Activated T-cell treated with anti-CD3 and anti-CD28 coated beads, Interleukin-2, amount 50 U/mL, for 48 hours (primary cell): ENCODE results near the gene FAM193A.
"Not testable (repeated sequence)": the region's sequence is repeated elsewhere in the genome, so short reads cannot be mapped to it uniquely, and the experiment has no call there.

Experiments
- DNase-seq, 2 experiments: peaks; one replicate each; pipeline ENCODE4 v3.0.0-alpha.2; 2020

Gene FAM193A

GRCh38 chr4:2731907-2732317, 195.5 kb downstream of the FAM193A start:
- DNase-seq = no peak

GRCh38 chr4:2732526-2732925, 196.1 kb downstream of the FAM193A start:
- no peak for DNase-seq

GRCh38 chr4:2733001-2733843, 196.8 kb downstream of the FAM193A start:
- no peak for DNase-seq

GRCh38 chr4:2733844-2734574, 197.6 kb downstream of the FAM193A start:
- no peak for DNase-seq

- no peak for DNase-seq
Observed at GRCh38 chr4:2734612-2735011, 198.2 kb downstream of the FAM193A start.

- DNase-seq = no peak
Observed at GRCh38 chr4:2735869-2736268, 199.4 kb downstream of the FAM193A start.

- DNase-seq = not testable (repeated sequence)
Observed at GRCh38 chr4:2738296-2738695, 201.8 kb downstream of the FAM193A start.

GRCh38 chr4:2741626-2742025, 205.2 kb downstream of the FAM193A start:
- DNase-seq = no peak

- no peak for DNase-seq
Observed at GRCh38 chr4:2742081-2742822, 205.8 kb downstream of the FAM193A start.

GRCh38 chr4:2742823-2743517, 206.5 kb downstream of the FAM193A start:
- no peak for DNase-seq

GRCh38 chr4:2743518-2744445, 207.3 kb downstream of the FAM193A start:
- DNase-seq = no peak

GRCh38 chr4:2744576-2745270, 208.3 kb downstream of the FAM193A start:
- no peak for DNase-seq

- no peak for DNase-seq
Observed at GRCh38 chr4:2745516-2745915, 209.1 kb downstream of the FAM193A start.

- DNase-seq = peak; percentile 95 to 96
Observed at GRCh38 chr4:2745981-2746806, 209.7 kb downstream of the FAM193A start.

- peak; percentile 49 to 53 for DNase-seq
Observed at GRCh38 chr4:2746891-2747695, 210.6 kb downstream of the FAM193A start.

GRCh38 chr4:2750719-2751605, 214.5 kb downstream of the FAM193A start:
- DNase-seq = no peak

GRCh38 chr4:2753436-2753835, 217.0 kb downstream of the FAM193A start:
- no peak for DNase-seq
